ENCODE measurements around the gene PXK. TPM values are rescaled to one million over a fixed set of nuclear protein-coding genes. Genes with fewer than 3 reads are reported as not detected.
"Not testable (repeated sequence)": the region's sequence is repeated elsewhere in the genome, so short reads cannot be mapped to it uniquely, and the experiment has no call there.

The PXK gene
- total RNA-seq, 5 donors from 2014 or later (not counting 1 experiment from before 2014, with no cell fraction given): 17.4 to 23.0 (median 21.8) TPM

GRCh38 chr3:58337190-58337589, 4.5 kb downstream of the PXK start:
- Histone ChIP-seq H3K9me3 (no peaks in the 10 kb centered on the region), H3K4me1 (ENCODE audit: control insufficient read depth in 1 of 2, extremely low read depth in 1 of 2, insufficient read depth in 2 of 2, low read length in 2 of 2) (peaks cover 8 to 12% of the 10 kb centered on the region in 2 experiments), H3K27ac (ENCODE audit: low read length) (no peak overlapping the region), H3K36me3 (ENCODE audit: control insufficient read depth in 2 of 2, extremely low read depth in 1 of 2, insufficient read depth in 1 of 2, low read length in 1 of 2) (no peaks in the 10 kb centered on the region), H3K4me3 (ENCODE audit: control insufficient read depth in 1 of 2, extremely low read depth in 1 of 2, low read length in 1 of 2) (no peak overlapping the region), H3K27me3 (replicated peaks in 1 of 2; ENCODE audit: control insufficient read depth in 2 of 2, extremely low read depth in 1 of 2, insufficient read depth in 2 of 2, low read length in 1 of 2) (peaks cover 0 to 3% of the 10 kb centered on the region in 2 experiments)
- ChIA-PET POLR2A (no interaction called here), CTCF (interaction anchor here in 1 of 2 donors (3.0 kb wide), 1 partner anchor 30 kb away, joined by 8 read pairs; the partner anchor contains the start of genes HTD2 and RPP14)
- Mint-ChIP-seq H3K9me3 (no peaks in the 10 kb centered on the region), H3K4me1 (peaks cover 37 to 41% (median 37%) of the 10 kb centered on the region in 3 donors), H3K36me3 (peaks cover 20% of the 10 kb centered on the region), H3K4me3 (no peak overlapping the region), H3K27me3 (no peaks in the 10 kb centered on the region), H3K27ac (no peak overlapping the region)
- 100% methylated on average over 1 of the region's 1 CpG for WGBS (ENCODE audit: insufficient coverage)
- ATAC-seq (replicated peaks in 1 of 4) (no peak), DNase-seq (no peak)

- H3K4me3 Mint-ChIP-seq; H3K9me3 ChIP-seq; H3K27me3 Mint-ChIP-seq; ATAC-seq (replicated peaks in 1 of 4); H3K9me3 Mint-ChIP-seq; DNase-seq; H3K36me3 ChIP-seq (ENCODE audit: control insufficient read depth in 2 of 2, extremely low read depth in 1 of 2, insufficient read depth in 1 of 2, low read length in 1 of 2); H3K27ac Mint-ChIP-seq; H3K4me3 ChIP-seq (ENCODE audit: control insufficient read depth in 1 of 2, extremely low read depth in 1 of 2, low read length in 1 of 2); CTCF ChIA-PET; H3K4me1 ChIP-seq (ENCODE audit: control insufficient read depth in 1 of 2, extremely low read depth in 1 of 2, insufficient read depth in 2 of 2, low read length in 2 of 2); H3K27ac ChIP-seq (ENCODE audit: low read length); POLR2A ChIA-PET; H3K27me3 ChIP-seq (replicated peaks in 1 of 2; ENCODE audit: control insufficient read depth in 2 of 2, extremely low read depth in 1 of 2, insufficient read depth in 2 of 2, low read length in 1 of 2): not testable (repeated sequence)
- Mint-ChIP-seq H3K36me3 (peaks cover 21% of the 10 kb centered on the region), H3K4me1 (peaks cover 25 to 36% (median 29%) of the 10 kb centered on the region in 3 donors)
- 97% methylated on average over 8 of the region's 12 CpGs for WGBS (ENCODE audit: insufficient coverage)
Observed at GRCh38 chr3:58339146-58339545, 6.5 kb downstream of the PXK start.

- H3K9me3 ChIP-seq: no peaks in the 10 kb centered on the region
- whole genome bisulfite sequencing (ENCODE audit: insufficient coverage): 85% methylated on average over 2 of the region's 3 CpGs
- no peaks in the 10 kb centered on the region for H3K9me3 Mint-ChIP-seq
- no peaks in the 10 kb centered on the region for H3K36me3 ChIP-seq (ENCODE audit: control insufficient read depth in 2 of 2, extremely low read depth in 1 of 2, insufficient read depth in 1 of 2, low read length in 1 of 2)
- H3K4me3 ChIP-seq (ENCODE audit: control insufficient read depth in 1 of 2, extremely low read depth in 1 of 2, low read length in 1 of 2): no peak overlapping the region
- H3K27me3 ChIP-seq (replicated peaks in 1 of 2; ENCODE audit: control insufficient read depth in 2 of 2, extremely low read depth in 1 of 2, insufficient read depth in 2 of 2, low read length in 1 of 2): no peaks in the 10 kb centered on the region
- no peaks in the 10 kb centered on the region for H3K4me1 ChIP-seq (ENCODE audit: control insufficient read depth in 1 of 2, extremely low read depth in 1 of 2, insufficient read depth in 2 of 2, low read length in 2 of 2)
- H3K27ac Mint-ChIP-seq: no peak overlapping the region
- peaks cover 24% of the 10 kb centered on the region for H3K36me3 Mint-ChIP-seq
- H3K4me3 Mint-ChIP-seq: no peak overlapping the region
- CTCF ChIA-PET: interaction anchor here (0.6 to 0.7 kb wide), 4 partner anchors 25 to 1666 kb away, joined by 3 to 5 read pairs (median 4); no protein-coding TSS in a partner anchor
- H3K27ac ChIP-seq (ENCODE audit: low read length): no peak overlapping the region
- POLR2A ChIA-PET: no interaction called here
- H3K27me3 Mint-ChIP-seq: no peaks in the 10 kb centered on the region
- ATAC-seq (replicated peaks in 1 of 4) (no peak), DNase-seq (no peak)
- H3K4me1 Mint-ChIP-seq: peaks cover 10 to 24% (median 17%) of the 10 kb centered on the region in 3 donors
Observed at GRCh38 chr3:58340594-58341244, 8.0 kb downstream of the PXK start.

- Histone ChIP-seq H3K27me3 (replicated peaks in 1 of 2; ENCODE audit: control insufficient read depth in 2 of 2, extremely low read depth in 1 of 2, insufficient read depth in 2 of 2, low read length in 1 of 2) (no peaks in the 10 kb centered on the region), H3K36me3 (ENCODE audit: control insufficient read depth in 2 of 2, extremely low read depth in 1 of 2, insufficient read depth in 1 of 2, low read length in 1 of 2) (no peaks in the 10 kb centered on the region), H3K9me3 (no peaks in the 10 kb centered on the region), H3K4me1 (ENCODE audit: control insufficient read depth in 1 of 2, extremely low read depth in 1 of 2, insufficient read depth in 2 of 2, low read length in 2 of 2) (no peaks in the 10 kb centered on the region), H3K4me3 (ENCODE audit: control insufficient read depth in 1 of 2, extremely low read depth in 1 of 2, low read length in 1 of 2) (no peak overlapping the region), H3K27ac (ENCODE audit: low read length) (no peak overlapping the region)
- Mint-ChIP-seq H3K36me3 (peaks cover 26% of the 10 kb centered on the region), H3K27me3 (no peaks in the 10 kb centered on the region), H3K9me3 (no peaks in the 10 kb centered on the region), H3K4me1 (peaks cover 3 to 25% (median 15%) of the 10 kb centered on the region in 3 donors), H3K27ac (no peak overlapping the region), H3K4me3 (no peak overlapping the region)
- no CpG with 5 or more reads among the region's 3 CpGs for WGBS (ENCODE audit: insufficient coverage)
- DNase-seq (no peak), ATAC-seq (replicated peaks in 1 of 4) (no peak)
- CTCF ChIA-PET: interaction anchor here in 1 of 2 donors (0.6 kb wide), 2 partner anchors 25 to 1667 kb away, joined by 3 to 4 read pairs; no protein-coding TSS in a partner anchor
- POLR2A ChIA-PET: no interaction called here
Observed at GRCh38 chr3:58341376-58341775, 8.7 kb downstream of the PXK start.

- Histone ChIP-seq H3K4me1 (ENCODE audit: control insufficient read depth in 1 of 2, extremely low read depth in 1 of 2, insufficient read depth in 2 of 2, low read length in 2 of 2) (no peaks in the 10 kb centered on the region), H3K27ac (ENCODE audit: low read length) (no peak overlapping the region), H3K9me3 (no peaks in the 10 kb centered on the region), H3K36me3 (ENCODE audit: control insufficient read depth in 2 of 2, extremely low read depth in 1 of 2, insufficient read depth in 1 of 2, low read length in 1 of 2) (no peaks in the 10 kb centered on the region), H3K4me3 (ENCODE audit: control insufficient read depth in 1 of 2, extremely low read depth in 1 of 2, low read length in 1 of 2) (no peak overlapping the region), H3K27me3 (replicated peaks in 1 of 2; ENCODE audit: control insufficient read depth in 2 of 2, extremely low read depth in 1 of 2, insufficient read depth in 2 of 2, low read length in 1 of 2) (no peaks in the 10 kb centered on the region)
- Mint-ChIP-seq H3K27me3 (no peaks in the 10 kb centered on the region), H3K27ac (no peak overlapping the region), H3K36me3 (peaks cover 29% of the 10 kb centered on the region), H3K4me1 (peaks cover 7 to 27% (median 18%) of the 10 kb centered on the region in 3 donors), H3K9me3 (no peaks in the 10 kb centered on the region), H3K4me3 (no peak overlapping the region)
- ChIA-PET POLR2A (interaction anchor here in 1 of 2 donors (0.7 kb wide), 1 partner anchor 1287 kb away, joined by 3 read pairs; no protein-coding TSS in a partner anchor), CTCF (no interaction called here)
- WGBS (ENCODE audit: insufficient coverage): no CpG with 5 or more reads among the region's 5 CpGs
- ATAC-seq (replicated peaks in 1 of 4): no peak
- no peak for DNase-seq
Observed at GRCh38 chr3:58342676-58343075, 10.0 kb downstream of the PXK start.

- no peaks in the 10 kb centered on the region for H3K27me3 ChIP-seq (replicated peaks in 1 of 2; ENCODE audit: control insufficient read depth in 2 of 2, extremely low read depth in 1 of 2, insufficient read depth in 2 of 2, low read length in 1 of 2)
- no peaks in the 10 kb centered on the region for H3K9me3 ChIP-seq
- H3K4me1 ChIP-seq (ENCODE audit: control insufficient read depth in 1 of 2, extremely low read depth in 1 of 2, insufficient read depth in 2 of 2, low read length in 2 of 2): peaks cover 0 to 8% of the 10 kb centered on the region in 2 experiments
- WGBS (ENCODE audit: insufficient coverage): no CpG with 5 or more reads among the region's 4 CpGs
- ChIA-PET CTCF (no interaction called here), POLR2A (interaction anchor here in 1 of 2 donors (0.5 kb wide), 1 partner anchor 21 kb away, joined by 7 read pairs; no protein-coding TSS in a partner anchor)
- Mint-ChIP-seq H3K27me3 (no peaks in the 10 kb centered on the region), H3K36me3 (peaks cover 25% of the 10 kb centered on the region), H3K4me3 (no peak overlapping the region), H3K27ac (no peak overlapping the region), H3K9me3 (no peaks in the 10 kb centered on the region), H3K4me1 (peaks cover 19 to 42% (median 37%) of the 10 kb centered on the region in 3 donors)
- H3K36me3 ChIP-seq (ENCODE audit: control insufficient read depth in 2 of 2, extremely low read depth in 1 of 2, insufficient read depth in 1 of 2, low read length in 1 of 2): no peaks in the 10 kb centered on the region
- ATAC-seq (replicated peaks in 1 of 4) (no peak), DNase-seq (no peak)
- H3K27ac ChIP-seq (ENCODE audit: low read length): no peak overlapping the region
- no peak overlapping the region for H3K4me3 ChIP-seq (ENCODE audit: control insufficient read depth in 1 of 2, extremely low read depth in 1 of 2, low read length in 1 of 2)
Observed at GRCh38 chr3:58345457-58345856, 12.8 kb downstream of the PXK start.
